Suppressor macrophage (primary cell): ENCODE results near the gene KRAS.

Experiments used
- DNase-seq, 4 experiments: peaks; one replicate each; pipeline ENCODE4 v3.0.0-alpha.2; 2020 to 2022

The KRAS gene

DNA sequence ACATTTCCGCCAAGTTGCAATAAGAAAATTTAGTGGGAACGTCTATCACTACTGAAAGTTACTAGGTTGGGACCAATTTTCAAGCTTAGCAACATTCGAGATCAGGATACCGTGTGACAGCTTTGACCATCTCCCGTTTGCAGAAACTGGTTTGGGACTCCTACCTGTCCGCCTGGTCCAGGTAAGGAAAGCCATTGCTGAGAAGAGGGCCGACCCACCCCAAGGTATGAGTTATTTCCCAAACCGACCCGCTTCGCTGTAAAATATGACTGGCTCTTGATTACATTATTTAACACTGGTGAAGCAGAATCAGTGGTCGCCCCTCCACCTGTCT is 56.0 kb downstream of the KRAS start:
- peak in 2 of 4 experiments; percentile 3 to 4 for DNase-seq

DNA sequence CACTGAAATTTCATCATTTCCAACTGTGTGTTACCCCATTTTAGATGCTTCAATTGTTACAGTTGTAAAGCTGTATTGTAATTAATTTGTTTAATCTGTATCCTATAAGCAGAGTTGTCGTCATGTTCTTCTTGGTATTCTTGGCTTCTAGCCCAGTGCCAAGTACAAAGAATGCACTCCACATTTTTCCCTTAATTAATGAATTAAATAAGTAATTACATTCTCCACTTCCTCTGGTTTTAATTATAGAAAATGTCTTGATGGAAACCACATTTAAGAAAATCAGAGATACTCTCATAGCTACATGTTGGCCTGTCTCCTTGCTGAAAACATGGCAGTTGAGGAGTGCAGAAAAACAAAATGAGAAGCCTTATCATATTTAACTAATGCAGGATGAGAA is 56.5 kb downstream of the KRAS start:
- no peak for DNase-seq

DNA sequence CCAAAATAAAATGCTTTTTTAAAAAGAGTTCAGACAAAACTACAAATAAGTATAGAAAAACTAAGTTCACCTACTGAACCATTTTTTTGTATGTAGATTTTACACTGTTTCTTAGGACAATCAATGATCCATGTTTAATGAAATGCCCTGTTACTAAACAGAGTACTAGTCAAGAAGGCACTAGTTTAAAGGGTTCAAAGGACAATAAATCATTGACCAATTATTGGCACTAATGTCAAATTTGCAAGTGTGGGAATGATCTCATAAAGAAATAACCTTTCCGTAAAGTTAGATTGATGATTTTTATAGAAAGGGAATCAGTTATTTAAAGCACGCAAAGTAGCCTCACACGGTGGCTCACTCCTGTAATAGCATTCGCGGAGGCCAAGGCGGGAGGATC is 59.9 kb downstream of the KRAS start:
- no peak for DNase-seq

DNA sequence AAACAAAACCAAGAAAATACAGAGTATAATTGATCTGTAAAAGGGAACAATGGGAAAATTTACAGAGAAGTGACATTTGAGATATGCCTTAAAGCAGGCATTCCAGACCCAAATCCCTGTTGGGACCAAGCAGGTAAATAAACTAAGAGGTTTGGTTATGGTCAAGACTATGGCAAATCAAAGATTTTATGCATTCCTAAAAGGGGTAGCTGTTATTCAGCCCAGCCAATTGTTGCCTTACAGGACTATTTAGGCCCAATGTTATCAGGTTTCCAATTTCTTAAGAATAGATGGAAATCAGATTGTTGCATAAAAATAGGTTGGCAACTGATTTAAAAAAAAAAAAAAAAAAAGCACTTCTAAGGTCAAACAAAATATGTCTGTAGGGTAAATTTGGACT is 61.1 kb downstream of the KRAS start:
- no peak for DNase-seq

DNA sequence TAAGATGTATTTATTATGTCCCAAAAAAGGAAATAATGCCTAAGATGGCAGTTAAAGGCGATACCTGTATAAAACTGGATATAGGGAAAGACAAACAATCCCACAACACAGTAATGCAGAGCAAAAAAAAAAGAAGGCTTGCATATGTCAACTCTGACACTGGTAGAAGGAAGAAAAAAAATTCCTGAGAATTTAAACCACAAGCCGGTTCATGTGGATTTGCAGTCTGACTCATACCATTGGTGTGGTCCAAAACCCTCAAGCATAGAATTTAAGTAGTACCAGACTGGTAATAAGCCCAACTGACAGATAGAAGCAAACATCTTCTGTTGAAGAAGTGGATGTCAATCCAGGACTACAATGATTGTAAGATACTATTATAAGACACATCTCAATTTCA is 62.9 kb downstream of the KRAS start:
- no peak for DNase-seq

DNA sequence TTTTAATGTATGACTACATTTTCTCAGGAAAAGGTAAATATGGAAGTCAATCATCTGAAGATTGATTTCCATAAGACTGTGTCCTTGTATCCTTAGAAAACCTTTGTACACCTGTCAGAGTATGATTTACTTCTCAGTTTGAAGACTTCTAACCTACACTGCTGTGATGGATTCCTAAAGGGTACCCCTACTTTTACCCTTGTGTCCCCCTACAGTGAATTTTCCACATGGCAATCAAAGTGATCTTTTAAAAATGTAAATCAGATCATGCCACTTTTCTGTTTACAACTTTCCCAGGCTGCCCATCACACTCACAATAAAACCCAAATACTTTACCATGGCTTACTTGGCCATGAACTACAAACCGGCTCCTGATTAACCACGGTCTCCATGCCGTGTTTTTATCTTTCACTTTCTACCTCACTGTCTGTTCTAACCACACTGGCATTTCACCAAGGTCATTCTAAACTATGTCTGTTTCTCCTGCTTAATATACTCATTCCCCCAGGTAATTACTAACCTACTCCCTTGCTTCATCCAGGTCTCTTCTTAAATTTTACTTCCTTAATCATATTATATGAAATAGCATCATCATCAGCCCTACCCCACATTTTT is 63.8 kb downstream of the KRAS start:
- DNase-seq = no peak

DNA sequence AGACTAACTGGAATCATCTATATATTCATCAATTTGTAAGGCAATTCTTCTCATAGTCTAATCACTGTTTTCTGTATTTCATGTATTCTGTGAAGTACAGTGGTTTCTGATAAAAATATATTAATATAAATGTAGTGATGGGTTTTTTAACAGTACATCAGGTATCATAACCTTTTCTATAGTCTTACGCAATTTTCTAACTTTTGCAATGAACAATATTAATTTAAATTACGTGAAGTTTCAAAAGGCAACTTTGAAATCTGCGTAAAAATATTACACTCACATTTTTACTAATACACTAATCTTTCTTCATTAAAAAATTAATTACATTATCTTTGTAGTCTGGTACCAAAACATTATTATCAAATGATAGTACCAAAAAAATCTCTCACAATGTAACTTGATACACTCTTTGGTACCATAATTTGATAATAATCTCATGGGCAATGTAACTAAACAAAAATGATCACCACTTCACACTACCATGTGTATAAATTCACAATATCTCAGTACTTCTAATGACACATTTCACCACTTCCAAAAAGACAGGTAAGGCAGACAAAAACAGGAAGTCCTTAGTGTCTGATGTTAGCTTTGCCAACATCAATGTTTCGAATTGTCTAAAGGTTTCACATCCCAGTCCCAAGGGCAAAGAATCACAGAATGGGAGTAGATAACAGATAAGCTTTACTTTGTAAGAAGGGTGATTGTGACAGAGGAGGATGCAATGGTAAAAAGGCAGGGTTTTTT is 64.5 kb downstream of the KRAS start:
- DNase-seq = no peak

DNA sequence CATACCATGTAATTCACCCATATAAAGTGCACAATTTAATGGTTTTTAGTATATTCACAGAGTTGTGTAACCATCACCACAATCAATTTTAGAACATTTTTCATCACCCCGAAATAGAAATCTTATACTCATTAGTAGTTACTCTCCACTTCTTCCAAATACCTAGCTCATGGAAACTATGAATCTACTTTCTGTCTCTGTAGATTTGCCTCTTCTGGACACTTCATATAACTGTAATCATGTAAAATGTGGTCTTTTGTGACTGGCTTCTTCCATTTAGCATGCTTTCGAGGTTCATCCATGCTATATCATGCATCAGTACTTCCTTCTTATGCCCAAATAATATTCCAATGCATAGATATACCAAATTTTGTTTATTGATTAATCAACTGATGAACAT is 66.6 kb downstream of the KRAS start:
- no peak for DNase-seq

DNA sequence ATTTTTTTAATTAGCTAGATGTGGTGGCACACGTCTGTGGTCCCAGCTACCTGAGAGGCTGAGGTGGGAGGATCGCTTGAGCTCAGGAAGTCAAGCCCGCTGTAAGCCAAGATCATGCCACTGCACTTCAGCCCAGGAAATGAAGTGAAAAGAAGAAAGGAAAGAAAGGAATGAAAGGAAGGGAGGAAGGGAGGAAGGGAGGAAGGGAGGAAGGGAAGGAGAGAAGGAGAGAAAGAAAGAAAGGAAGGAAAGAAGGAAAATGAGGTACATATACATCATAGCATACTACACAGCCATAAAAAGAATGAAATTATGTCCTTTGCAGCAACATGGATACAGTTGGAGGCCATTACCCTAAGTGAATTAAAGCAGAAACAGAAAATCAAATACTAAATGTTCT is 68.0 kb downstream of the KRAS start:
- no peak for DNase-seq

DNA sequence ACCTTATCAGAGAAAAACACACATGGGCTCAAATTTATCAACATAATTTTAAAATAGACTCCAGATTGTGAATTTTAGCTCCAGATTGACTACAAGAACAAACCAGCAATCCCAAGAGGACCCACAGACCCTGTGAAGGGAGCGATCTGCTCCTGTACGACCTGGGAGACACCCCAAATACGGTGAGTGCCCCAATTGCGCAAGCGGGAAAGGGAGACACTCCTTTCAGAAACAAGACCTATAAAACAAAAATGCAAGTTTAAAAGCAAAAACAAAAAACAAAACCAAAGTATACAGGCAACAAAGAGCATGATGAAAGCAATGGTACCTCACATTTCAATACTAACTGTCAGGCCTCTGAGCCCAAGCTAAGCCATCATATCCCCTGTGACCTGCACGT is 87.9 kb downstream of the KRAS start:
- no peak for DNase-seq

DNA sequence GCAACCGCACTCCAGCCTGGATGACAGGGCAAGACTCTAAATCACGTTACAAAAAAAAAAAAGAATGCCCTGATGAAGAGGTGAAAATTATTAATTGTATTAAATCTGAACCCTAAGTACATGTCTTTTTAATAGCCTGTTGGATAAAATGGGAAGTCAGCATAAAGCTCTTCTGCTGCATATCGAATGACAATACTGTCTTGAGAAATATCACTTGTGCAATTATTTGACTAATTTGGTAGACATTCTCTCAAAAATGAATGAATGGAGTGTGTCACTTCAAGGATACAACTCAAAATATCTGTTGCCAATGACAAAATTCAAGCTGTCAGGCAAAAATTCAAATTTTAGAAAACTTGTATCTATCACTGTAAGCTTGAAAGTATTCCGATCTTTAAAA is 94.7 kb downstream of the KRAS start:
- peak in 2 of 4 experiments; percentile 46 to 51 for DNase-seq

DNA sequence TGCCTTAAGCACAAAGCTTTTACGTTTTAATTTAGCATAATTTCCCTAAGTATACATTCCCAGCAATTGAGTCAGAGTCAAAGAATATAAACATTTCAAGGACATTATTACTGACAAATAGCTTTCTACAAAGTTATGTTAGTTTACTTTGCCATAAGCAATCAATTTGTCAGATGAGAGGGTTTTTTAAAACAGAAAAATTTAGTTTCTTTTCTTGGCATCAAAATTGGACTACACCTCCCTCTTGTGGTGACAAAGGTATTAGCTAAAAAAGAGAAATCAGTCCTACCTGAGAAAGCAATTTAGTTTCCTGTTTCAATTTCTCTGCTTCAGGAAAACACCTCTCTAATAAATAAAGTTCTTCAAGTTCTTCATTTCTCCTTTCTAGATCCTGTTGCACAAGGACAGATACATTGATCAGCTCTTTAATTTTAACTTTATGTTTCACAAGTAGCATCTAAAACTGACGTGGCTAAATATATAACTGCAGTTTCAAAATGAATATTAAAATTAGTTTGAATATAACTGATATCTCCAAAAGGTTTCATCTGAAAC is 95.6 kb downstream of the KRAS start:
- peak in 3 of 4 experiments; percentile 8 to 47 (median 37) for DNase-seq
